Activated T-cell treated with anti-CD3 and anti-CD28 coated beads, Interleukin-2, amount 50 U/mL, for 1 hour (primary cell): Measurements from ENCODE around the gene ZFYVE28.
"Not testable (repeated sequence)": the region's sequence is repeated elsewhere in the genome, so short reads cannot be mapped to it uniquely, and the experiment has no call there.

ENCODE experiments used
- DNase-seq: peaks from one replicate; pipeline ENCODE4 v3.0.0-alpha.2; 2020

The ZFYVE28 gene

DNA sequence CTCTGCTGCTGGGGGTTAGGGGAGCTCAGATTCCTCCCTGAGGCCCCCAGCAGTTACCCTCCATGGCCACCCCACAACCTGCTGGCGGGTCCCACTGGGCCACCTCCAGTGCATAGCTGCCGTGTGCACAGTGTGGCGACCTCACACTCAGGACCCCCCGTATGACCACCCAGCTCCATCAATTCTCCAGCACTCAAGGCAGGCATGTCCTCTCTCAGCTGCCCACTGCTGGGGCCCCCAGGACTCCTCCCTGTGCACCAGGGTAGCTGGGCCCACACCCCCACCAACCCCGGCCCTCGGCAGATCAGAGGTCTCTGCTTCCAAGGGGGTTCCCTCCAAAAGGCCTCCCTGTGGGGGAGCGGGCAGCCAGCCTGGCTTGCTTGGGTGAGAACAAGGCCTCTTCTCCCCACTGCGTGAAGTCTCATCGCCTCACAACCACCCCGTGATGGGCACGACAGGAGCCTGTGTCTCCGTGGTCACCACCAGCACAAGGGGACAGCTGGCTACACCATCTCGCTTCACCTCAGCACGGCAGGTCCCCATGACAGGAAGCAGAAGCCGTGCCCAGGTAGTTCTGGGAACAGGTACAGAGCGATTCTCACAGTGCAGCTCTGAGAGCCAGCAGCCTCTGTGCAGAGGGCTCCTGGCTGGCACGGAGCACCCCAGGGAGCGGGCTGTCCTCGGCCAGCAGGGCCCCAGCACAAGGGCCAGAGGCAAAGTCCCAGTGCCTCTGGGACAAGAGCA, 171.9 kb downstream of the ZFYVE28 start:
- DNase-seq, result no peak

DNA sequence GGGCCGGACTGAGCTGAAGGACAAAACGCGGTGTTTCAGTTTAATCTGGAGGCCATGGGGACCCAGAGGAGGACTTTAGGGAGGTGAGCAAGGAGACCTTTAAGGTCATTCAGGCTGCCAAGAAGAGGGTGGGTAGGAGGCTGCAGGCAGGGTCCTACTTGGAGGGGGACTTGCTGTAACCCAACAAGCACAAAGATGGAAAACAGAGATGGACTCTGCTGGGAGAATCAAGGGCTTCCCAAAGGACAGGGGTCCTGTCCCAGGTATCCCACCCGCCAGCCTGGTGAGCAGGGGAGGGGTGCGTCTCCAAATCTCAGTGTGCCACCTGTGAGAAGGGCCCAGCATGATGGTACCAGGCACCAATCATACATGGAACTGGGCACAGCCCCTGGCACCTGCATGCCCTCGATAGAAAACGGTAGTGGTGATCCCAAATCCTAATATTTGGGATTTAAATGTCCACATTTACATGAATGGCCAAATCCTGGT, 172.6 kb downstream of the ZFYVE28 start:
- DNase-seq, result no peak

DNA sequence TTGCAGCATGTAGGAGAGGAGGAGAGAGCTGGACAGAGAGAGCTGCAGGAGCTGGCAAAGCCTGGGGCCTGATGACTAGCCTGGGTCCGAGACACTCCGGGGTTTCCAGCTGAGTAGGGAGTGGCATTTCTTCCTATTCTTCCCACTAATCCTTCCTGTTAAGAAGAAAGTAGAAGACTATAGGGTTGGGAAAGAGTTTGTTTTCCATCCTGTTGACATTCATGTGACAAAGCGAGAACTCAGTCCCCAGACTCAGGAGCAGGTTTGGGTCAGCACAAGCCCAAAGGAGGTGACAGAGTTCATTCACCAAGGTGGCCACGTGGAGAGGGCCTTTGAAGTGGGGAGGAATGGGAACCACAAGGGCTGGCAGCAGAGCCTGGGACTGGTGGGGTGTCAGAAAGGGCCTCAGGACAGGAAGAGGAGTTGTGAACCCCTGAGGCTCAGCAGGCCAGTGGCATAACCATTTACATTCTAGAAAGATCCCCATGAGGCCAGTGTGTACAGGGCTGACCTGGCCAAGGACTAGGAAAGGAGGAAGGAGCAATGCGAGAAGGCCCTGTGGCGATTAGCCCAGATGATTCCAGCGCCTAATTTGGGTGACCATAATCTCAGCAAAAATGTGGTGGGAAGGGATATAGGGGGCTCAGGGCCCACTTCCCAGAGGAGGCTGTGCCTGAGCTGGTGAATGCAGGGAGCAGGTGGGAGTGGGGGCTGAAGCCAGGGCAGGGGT, 173.2 kb downstream of the ZFYVE28 start:
- DNase-seq, result no peak

- no peak for DNase-seq
Observed at GRCh38 chr4:2243681-2244380, 174.6 kb downstream of the ZFYVE28 start.

GRCh38 chr4:2241410-2242353, 176.8 kb downstream of the ZFYVE28 start, which contains the start of the genes HAUS3 and POLN:
TSS of gene HAUS3 (minus strand) at chr4:2242121. CDS start at chr4:2240946, 1,175 bp downstream.
TSS of gene POLN (minus strand) at chr4:2242121. CDS start at chr4:2229231, 12,890 bp downstream.
- DNase-seq, result peak; percentile 99

GRCh38 chr4:2241003-2241402, 177.4 kb downstream of the ZFYVE28 start:
- no peak for DNase-seq

DNA sequence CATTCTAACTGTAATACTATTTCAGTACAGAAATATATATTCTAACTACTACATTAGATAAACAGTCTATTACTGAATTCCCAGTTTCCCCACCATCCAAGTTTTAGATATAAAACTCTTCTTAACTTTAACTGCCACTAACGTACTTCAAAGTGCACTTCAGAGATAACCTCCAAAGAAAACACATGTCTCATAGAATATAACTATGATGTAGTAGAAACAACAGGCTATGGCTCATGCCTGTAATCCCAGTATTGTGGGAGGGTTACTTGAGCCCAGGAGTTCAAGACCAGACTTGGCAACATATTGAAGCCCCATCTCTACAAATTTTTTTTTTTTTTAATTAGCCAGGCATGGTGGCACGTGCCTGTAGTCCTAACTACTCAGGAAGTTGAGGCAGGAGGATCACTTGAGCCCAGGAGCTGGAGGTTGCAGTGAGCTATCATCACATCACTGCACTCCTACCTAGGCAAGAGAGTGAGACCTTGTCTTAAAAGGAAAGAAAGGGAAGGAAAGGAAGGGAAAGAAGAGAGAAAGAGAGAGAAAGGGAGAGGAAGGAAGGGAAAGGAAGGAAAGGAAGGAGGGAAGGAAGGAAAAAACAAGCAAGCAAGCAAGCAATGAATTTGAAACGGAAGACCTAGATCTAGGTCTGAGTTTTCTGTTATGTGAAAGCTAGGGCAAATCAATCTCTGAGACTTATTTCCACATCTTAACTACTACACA, 181.3 kb downstream of the ZFYVE28 start:
- DNase-seq, result no peak

DNA sequence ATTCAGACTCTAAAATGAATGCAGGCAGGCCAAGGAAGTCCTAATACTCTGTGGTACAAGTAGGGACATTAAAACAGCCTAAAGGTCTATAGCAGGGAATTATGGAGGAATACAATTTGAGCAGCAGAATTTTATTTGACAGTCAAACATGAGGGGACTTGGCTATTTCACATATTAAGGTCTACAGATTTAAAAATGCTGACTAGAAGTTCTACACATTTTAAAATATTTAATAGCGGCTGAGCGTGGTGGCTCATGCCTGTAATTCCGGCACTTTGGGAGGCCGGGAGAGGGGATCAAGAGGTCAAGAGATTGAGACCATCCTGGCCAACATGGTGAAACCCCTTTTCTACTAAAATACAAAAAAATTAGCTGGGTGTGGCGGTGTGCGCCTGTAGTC, 187.4 kb downstream of the ZFYVE28 start:
- DNase-seq, result no peak

DNA sequence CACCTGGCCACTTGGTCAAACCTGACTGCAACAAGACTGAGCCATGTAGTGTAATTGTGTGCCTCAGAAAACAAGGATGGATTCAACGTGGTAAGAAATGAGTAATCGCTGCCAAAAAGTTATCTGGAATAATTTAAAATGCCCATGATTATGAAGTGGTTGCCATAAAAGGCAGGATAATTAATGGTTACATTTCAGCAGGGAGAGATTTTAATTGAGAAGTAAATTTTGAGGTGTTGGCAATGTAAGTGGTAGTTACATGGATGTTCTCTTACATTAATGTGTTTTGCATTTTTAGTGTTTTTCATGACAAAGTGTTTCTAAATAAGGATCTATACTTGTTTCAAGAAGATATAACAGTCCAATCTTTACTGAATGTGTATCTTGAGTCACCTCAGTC, 192.2 kb downstream of the ZFYVE28 start:
- no peak for DNase-seq

DNA sequence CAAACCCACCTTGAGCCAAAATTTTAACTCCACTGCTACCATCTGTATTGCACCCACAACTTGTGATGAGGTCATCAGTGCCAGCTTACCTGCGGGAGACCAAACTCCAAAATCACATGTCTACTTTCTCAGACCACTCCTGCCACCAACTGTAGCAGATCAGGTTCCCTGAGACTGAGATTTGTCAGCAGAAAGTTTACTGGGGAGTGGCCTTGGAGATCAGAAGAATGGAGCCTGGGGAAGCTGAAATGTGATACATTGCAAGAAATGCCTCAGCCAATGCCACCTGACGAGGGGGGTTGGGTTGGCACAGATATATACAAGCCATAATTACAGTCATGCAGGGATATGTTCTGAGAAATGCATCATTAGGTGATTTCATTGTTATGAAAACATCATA, 195.6 kb downstream of the ZFYVE28 start:
- no peak for DNase-seq

- DNase-seq, result not testable (repeated sequence)
Observed at GRCh38 chr4:2221378-2221777, 197.1 kb downstream of the ZFYVE28 start.

DNA sequence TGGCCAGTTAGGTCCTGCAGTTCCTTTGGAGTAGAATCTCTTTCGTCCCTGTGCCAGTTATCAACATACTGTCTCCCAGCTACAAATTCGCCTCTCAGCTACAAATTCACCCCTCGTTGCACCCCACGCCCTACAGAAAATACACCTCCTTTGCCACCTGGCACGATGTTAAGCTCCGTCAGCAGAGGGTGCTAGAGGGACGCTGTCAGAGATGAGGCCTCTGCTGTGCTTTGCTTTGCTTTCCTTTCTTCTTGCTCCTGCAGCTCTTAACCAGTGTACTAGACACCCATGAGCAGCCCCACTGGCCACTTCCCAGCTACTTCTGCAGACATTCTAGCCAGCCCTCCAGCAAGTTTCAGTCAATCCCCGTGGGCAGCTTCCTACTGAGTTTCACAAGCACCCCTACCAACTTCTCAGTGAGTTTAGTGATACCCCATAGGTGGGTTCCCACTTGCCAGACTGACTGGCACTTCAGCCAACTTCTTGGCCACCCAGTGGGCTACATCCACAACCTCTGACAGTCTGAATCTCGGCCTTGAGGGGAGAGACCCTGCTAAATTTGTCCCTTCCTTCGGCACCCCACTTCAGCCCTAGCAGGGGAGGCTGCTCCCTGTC, 198.3 kb downstream of the ZFYVE28 start:
- DNase-seq, result peak; percentile 83
